Measurements from ENCODE around the gene CHFR. TPM values are rescaled to one million over a fixed set of nuclear protein-coding genes. Genes with fewer than 3 reads are reported as not detected.
A peak's percentile ranks its signal among the peaks of the same experiment; 100 is the strongest.

CHFR gene
- total and polyA plus RNA-seq, 9 of the 15 experiments (the other 6 are each of a cell fraction or from before 2014, with no cell fraction given), result 0.61 to 33.9 (median 19.3) TPM

- TF ChIP-seq PURB (CRISPR knock-in tag; IDR thresholded peaks at IDR 0.05; ENCODE audit: low read depth) (no peak), ZNF639 (CRISPR knock-in tag; conservative IDR thresholded peaks at IDR 0.05 in 1 of 2, IDR thresholded peaks at IDR 0.05 in 1 of 2) (0 out of 4 replicates have a peak, but pooled peaks of 1 of the 2 experiments have one; percentile 65), ZFPM2 (CRISPR knock-in tag; IDR thresholded peaks at IDR 0.05) (no peak), CBX3 (IDR thresholded peaks at IDR 0.05; ENCODE audit: borderline replicate concordance in 1 of 2, low read length in 2 of 2) (peak in 1 of 2 experiments; percentile 92; a peak in 1 of 3 replicates), ZNF584 (CRISPR knock-in tag; IDR thresholded peaks at IDR 0.05; ENCODE audit: low read depth) (no peak), CAMTA2 (CRISPR knock-in tag; conservative IDR thresholded peaks at IDR 0.05) (no peak), RBM25 (IDR thresholded peaks at IDR 0.05; ENCODE audit: low read depth, low read length, severe bottlenecking) (peak; percentile 89), FOSL1 (tag; conservative IDR thresholded peaks at IDR 0.05) (no peak; the same call in 1 of the 2 replicates), GATA2 (CRISPR knock-in tag; IDR thresholded peaks at IDR 0.05) (0 out of 2 replicates have a peak, but pooled peaks have one; percentile 26), IFI16 (CRISPR knock-in tag; IDR thresholded peaks at IDR 0.05) (no peak), ZNF696 (CRISPR knock-in tag; conservative IDR thresholded peaks at IDR 0.05) (no peak), NFE2L1 (tag; IDR thresholded peaks at IDR 0.05; ENCODE audit: borderline replicate concordance, low read depth) (no peak), FOXJ2 (tag; IDR thresholded peaks at IDR 0.05) (no peak), CHD2 (IDR thresholded peaks at IDR 0.05; ENCODE audit: low read depth, low read length) (peak; percentile 92), KAT7 (CRISPR knock-in tag; IDR thresholded peaks at IDR 0.05; ENCODE audit: borderline replicate concordance) (no peak), CTBP1 (IDR thresholded peaks at IDR 0.05; ENCODE audit: borderline replicate concordance) (peak; percentile 38)
- TF ChIP-seq, protein P1, sequence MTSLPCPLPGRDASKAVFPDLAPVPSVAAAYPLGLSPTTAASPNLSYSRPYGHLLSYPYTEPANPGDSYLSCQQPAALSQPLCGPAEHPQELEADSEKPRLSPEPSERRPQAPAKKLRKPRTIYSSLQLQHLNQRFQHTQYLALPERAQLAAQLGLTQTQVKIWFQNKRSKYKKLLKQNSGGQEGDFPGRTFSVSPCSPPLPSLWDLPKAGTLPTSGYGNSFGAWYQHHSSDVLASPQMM (CRISPR knock-in tag; IDR thresholded peaks at IDR 0.05), result no peak
- TF ChIP-seq, protein P2, sequence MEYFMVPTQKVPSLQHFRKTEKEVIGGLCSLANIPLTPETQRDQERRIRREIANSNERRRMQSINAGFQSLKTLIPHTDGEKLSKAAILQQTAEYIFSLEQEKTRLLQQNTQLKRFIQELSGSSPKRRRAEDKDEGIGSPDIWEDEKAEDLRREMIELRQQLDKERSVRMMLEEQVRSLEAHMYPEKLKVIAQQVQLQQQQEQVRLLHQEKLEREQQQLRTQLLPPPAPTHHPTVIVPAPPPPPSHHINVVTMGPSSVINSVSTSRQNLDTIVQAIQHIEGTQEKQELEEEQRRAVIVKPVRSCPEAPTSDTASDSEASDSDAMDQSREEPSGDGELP (CRISPR knock-in tag; IDR thresholded peaks at IDR 0.05; ENCODE audit: borderline replicate concordance), result peak; percentile 99
- TF ChIP-seq, protein P3, sequence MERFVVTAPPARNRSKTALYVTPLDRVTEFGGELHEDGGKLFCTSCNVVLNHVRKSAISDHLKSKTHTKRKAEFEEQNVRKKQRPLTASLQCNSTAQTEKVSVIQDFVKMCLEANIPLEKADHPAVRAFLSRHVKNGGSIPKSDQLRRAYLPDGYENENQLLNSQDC (CRISPR knock-in tag; IDR thresholded peaks at IDR 0.05), result no peak
Observed at GRCh38 chr12:132887513-132888351, at the start of gene CHFR (continued).

All from K562 (cell line).